HUDEP-2 (cell line): ENCODE results near the gene MKKS.
"Not testable (repeated sequence)": the region's sequence is repeated elsewhere in the genome, so short reads cannot be mapped to it uniquely, and the experiment has no call there.

Experiments used
- DNase-seq, 76 experiments: peaks; one replicate each; lab custom pipeline; 2025; ENCODE audit not compliant: unreplicated experiment in 76 of 76; lab: John Stamatoyannopoulos, UW

Gene MKKS

GRCh38 chr20:10417218-10417617 lies 16.8 kb downstream of the MKKS start:
- not testable (repeated sequence) for DNase-seq

- no peak for DNase-seq
Observed at GRCh38 chr20:10415013-10415650, 18.9 kb downstream of the MKKS start.

- no peak for DNase-seq
Observed at GRCh38 chr20:10412591-10413408, 21.2 kb downstream of the MKKS start.

GRCh38 chr20:10411673-10412072 lies 22.3 kb downstream of the MKKS start:
- DNase-seq: no peak

GRCh38 chr20:10408108-10408813 lies 25.8 kb downstream of the MKKS start:
- no peak for DNase-seq

- no peak for DNase-seq
Observed at GRCh38 chr20:10404959-10405530, 29.0 kb downstream of the MKKS start.

GRCh38 chr20:10404023-10404628 lies 29.9 kb downstream of the MKKS start:
- DNase-seq: no peak

- no peak for DNase-seq
Observed at GRCh38 chr20:10402938-10403608, 30.9 kb downstream of the MKKS start.

GRCh38 chr20:10398834-10399369 lies 35.1 kb downstream of the MKKS start:
- DNase-seq: no peak

GRCh38 chr20:10394752-10395151 lies 39.3 kb downstream of the MKKS start:
- not testable (repeated sequence) for DNase-seq

GRCh38 chr20:10390709-10391108 lies 43.3 kb downstream of the MKKS start:
- no peak for DNase-seq

- DNase-seq: no peak
Observed at GRCh38 chr20:10388597-10388996, 45.4 kb downstream of the MKKS start.

GRCh38 chr20:10387686-10388085 lies 46.3 kb downstream of the MKKS start:
- DNase-seq: no peak

- DNase-seq: peak in 4 of 76 experiments; percentile 1 to 9 (median 6)
Observed at GRCh38 chr20:10385850-10386544, 48.0 kb downstream of the MKKS start.

GRCh38 chr20:10381477-10381876 lies 52.5 kb downstream of the MKKS start:
- DNase-seq: peak in 1 of 76 experiments; percentile 6

GRCh38 chr20:10379761-10380160 lies 54.3 kb downstream of the MKKS start:
- no peak for DNase-seq

GRCh38 chr20:10376270-10377075 lies 57.5 kb downstream of the MKKS start:
- no peak for DNase-seq

- DNase-seq: no peak
Observed at GRCh38 chr20:10375191-10375590, 58.8 kb downstream of the MKKS start.

- no peak for DNase-seq
Observed at GRCh38 chr20:10374036-10374435, 60.0 kb downstream of the MKKS start.
